ENCODE measurements around the gene SLC35F3.

- no peak for TF ChIP-seq POLR2AphosphoS5 (IDR thresholded peaks at IDR 0.05; ENCODE audit: low read depth, low read length)
- no peak for TF ChIP-seq POLR2A (IDR thresholded peaks at IDR 0.05; ENCODE audit: low read depth, low read length)
- no peak for TF ChIP-seq TAF1 (IDR thresholded peaks at IDR 0.05; ENCODE audit: borderline replicate concordance, low read depth, low read length)
Measured at GRCh38 chr1:233919786-233920185, 15.3 kb downstream of the SLC35F3 start.
